AG04450 (cell line): ENCODE data around the gene HOXC5. TPM values are rescaled to one million over a fixed set of nuclear protein-coding genes. Genes with fewer than 3 reads are reported as not detected.

Experiments
- CTCF ChIA-PET: fragments of 300-600, 350-600 bp; formaldehyde crosslinking; extraction: SDS; loops from one replicate; lab custom pipeline; 2022; ENCODE audit warnings: antibody characterized with exemption, inconsistent platforms; lab: Charles Lee
- POLR2A ChIA-PET: fragments of 350-600 bp; formaldehyde crosslinking; extraction: SDS; loops from one replicate; lab custom pipeline; 2021; ENCODE audit warnings: antibody characterized with exemption, inconsistent platforms; lab: Yijun Ruan, JAX
- DNase-seq: peaks from one replicate; pipeline ENCODE4 v3.0.0-alpha.2; 2011; ENCODE audit warnings: low read depth, low spot score
- H3K27ac ChIP-seq: one replicate; pipeline ENCODE4 v1.5.1; 2012; ENCODE audit warnings: low read depth, low read length, control low read depth
- H3K27me3 ChIP-seq: one replicate; pipeline ENCODE4 v1.6.0; 2012; ENCODE audit warnings: low read length; ENCODE audit not compliant: control insufficient read depth, insufficient read depth
- H3K4me3 ChIP-seq: 2 replicates; pipeline ENCODE4 v1.5.1; 2011; ENCODE audit warnings: mild to moderate bottlenecking, low read depth, low read length, control low read depth
- H3K9me3 ChIP-seq: 2 replicates; pipeline ENCODE4 v1.5.1; 2012; ENCODE audit warnings: low read length; ENCODE audit not compliant: control insufficient read depth, insufficient read depth
- CTCF ChIP-seq: IDR thresholded peaks from 2 replicates; pipeline ENCODE4 v1.5.1; 2011; ENCODE audit warnings: low read depth, low read length, control low read depth, inconsistent platforms
- polyA plus RNA-seq: library from polyadenylated mRNA; depleted of rRNA; stranded (reverse); fragments of >200 nt; gene quantifications from 2 replicates; pipeline ENCODE4 v1.2.3, GENCODE V29; 2011

HOXC5 gene
- polyA plus RNA-seq, 1 experiment: not detected

- peaks cover 94% of the 10 kb centered on the region for H3K27me3 ChIP-seq
- DNase-seq: no peak
- ChIA-PET CTCF (interaction anchor here (2.0 kb wide), 1 partner anchor 206 kb away, joined by 6 read pairs; no protein-coding TSS in a partner anchor), POLR2A (interaction anchor here (0.7 kb wide), 1 partner anchor 11 kb away, joined by 3 read pairs; no protein-coding TSS in a partner anchor)
- H3K9me3 ChIP-seq: peaks cover 22% of the 10 kb centered on the region
- TF ChIP-seq CTCF: no peak
- H3K4me3 ChIP-seq: no peak overlapping the region
- H3K27ac ChIP-seq: no peak overlapping the region
Observed at GRCh38 chr12:53985994-53986685, 46.7 kb upstream of the HOXC5 start.

- no peak overlapping the region for H3K4me3 ChIP-seq
- peaks cover 94% of the 10 kb centered on the region for H3K27me3 ChIP-seq
- H3K9me3 ChIP-seq: peaks cover 22% of the 10 kb centered on the region
- POLR2A ChIA-PET: interaction anchor here (0.9 kb wide), 1 partner anchor 13 kb away, joined by 3 read pairs; the partner anchor contains the start of gene HOXC9
- no peak overlapping the region for H3K27ac ChIP-seq
- CTCF ChIA-PET: interaction anchor here (2.0 kb wide), 1 partner anchor 205 kb away, joined by 6 read pairs; no protein-coding TSS in a partner anchor
- no peak for DNase-seq
- no peak for TF ChIP-seq CTCF
Observed at GRCh38 chr12:53986686-53987483, 46.0 kb upstream of the HOXC5 start.

- Histone ChIP-seq H3K27ac (no peak overlapping the region), H3K4me3 (no peak overlapping the region), H3K27me3 (peaks cover 94% of the 10 kb centered on the region), H3K9me3 (peaks cover 22% of the 10 kb centered on the region)
- CTCF ChIA-PET: interaction anchor here (1.5 to 2.0 kb wide), 2 partner anchors 18 to 204 kb away, joined by 6 read pairs; no protein-coding TSS in a partner anchor
- no peak for TF ChIP-seq CTCF
- POLR2A ChIA-PET: interaction anchor here (0.9 kb wide), 1 partner anchor 12 kb away, joined by 3 read pairs; the partner anchor contains the start of gene HOXC9
- DNase-seq: no peak
Observed at GRCh38 chr12:53987787-53988230, 45.0 kb upstream of the HOXC5 start.

GRCh38 chr12:53988541-53989226 is 44.2 kb upstream of the HOXC5 start:
- no peak for TF ChIP-seq CTCF
- H3K27me3 ChIP-seq: peaks cover 94% of the 10 kb centered on the region
- peaks cover 22% of the 10 kb centered on the region for H3K9me3 ChIP-seq
- no peak overlapping the region for H3K27ac ChIP-seq
- DNase-seq: no peak
- POLR2A ChIA-PET: no interaction called here
- no peak overlapping the region for H3K4me3 ChIP-seq
- CTCF ChIA-PET: interaction anchor here (1.5 kb wide), 1 partner anchor 17 kb away, joined by 6 read pairs; no protein-coding TSS in a partner anchor
